GM19455 (cell line): ENCODE measurements around the gene RNF167.
"Not testable (repeated sequence)": the region's sequence is repeated elsewhere in the genome, so short reads cannot be mapped to it uniquely, and the experiment has no call there.

Source experiments
- ATAC-seq: cut with Tn5 transposase; IDR thresholded peaks from one replicate; pipeline ENCODE4 v1.9.1; 2021; ENCODE audit not compliant: unreplicated experiment

The RNF167 gene

GRCh38 chr17:4901648-4902344 is 38.3 kb upstream of the RNF167 start:
- ATAC-seq = no peak

DNA sequence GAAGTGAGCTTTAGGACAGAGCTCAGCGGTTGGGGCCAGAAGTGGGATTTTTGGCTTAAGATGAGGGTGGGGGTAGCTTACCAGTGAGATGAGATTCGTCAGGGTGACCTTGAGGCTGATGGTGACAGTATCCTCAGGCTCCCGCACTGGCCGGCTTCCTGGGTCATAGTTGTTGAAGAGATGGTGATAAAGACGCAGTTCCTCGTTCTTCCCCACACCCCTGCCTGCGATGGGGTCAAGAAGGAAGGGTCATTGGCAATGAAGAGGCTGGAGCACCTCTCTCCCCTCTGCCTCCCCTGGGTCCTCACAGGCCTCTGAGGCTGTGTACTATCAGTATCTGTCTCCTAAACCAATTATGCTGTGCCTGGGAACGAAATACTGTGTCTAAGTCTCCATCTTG is 37.5 kb upstream of the RNF167 start:
- no peak for ATAC-seq

- no peak for ATAC-seq
Observed at GRCh38 chr17:4903051-4903818, 36.8 kb upstream of the RNF167 start, which contains the start of gene CHRNE. Gene CHRNE, minus strand, starts transcription at chr17:4903098. Its CDS starts 35 bp downstream, at chr17:4903063.

DNA sequence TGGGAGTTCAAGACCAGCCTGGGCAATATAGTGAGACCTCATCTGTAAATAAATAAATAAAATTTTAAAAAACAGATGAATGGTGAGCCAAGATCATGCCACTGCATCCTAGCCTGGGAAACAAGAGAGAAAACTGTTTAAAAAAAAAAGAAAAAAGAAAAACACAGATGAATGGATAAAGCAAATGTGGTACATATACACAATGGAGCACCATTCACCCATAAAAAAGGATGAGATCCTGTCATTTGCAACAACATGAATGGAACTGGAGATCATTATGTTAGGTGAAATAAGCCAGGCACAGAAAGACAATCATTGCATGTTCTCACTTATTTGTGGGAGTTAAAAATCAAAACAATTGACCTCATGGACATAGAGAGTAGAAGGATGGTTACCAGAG is 33.4 kb upstream of the RNF167 start:
- not testable (repeated sequence) for ATAC-seq

DNA sequence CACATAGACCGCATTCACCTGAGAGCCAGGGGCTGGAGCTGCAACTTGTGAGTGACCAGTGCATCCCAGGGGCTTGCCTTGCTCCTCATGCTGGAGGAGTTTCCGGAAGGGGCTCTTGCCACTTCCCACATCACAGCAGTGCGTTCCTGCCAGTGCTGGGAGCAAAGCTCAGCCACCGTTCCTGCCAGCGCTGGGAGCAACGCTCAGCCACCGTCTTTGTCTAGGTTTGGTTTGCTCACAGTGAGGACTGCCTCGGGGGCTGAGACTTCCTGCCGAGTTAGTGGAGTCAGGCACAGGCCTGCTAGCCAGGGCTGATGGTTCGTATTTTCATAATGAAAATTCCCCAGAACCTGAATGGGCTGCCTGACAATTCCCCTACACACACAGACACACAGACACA is 31.8 kb upstream of the RNF167 start:
- no peak for ATAC-seq

GRCh38 chr17:4908711-4909496 is 31.2 kb upstream of the RNF167 start:
- ATAC-seq = no peak

DNA sequence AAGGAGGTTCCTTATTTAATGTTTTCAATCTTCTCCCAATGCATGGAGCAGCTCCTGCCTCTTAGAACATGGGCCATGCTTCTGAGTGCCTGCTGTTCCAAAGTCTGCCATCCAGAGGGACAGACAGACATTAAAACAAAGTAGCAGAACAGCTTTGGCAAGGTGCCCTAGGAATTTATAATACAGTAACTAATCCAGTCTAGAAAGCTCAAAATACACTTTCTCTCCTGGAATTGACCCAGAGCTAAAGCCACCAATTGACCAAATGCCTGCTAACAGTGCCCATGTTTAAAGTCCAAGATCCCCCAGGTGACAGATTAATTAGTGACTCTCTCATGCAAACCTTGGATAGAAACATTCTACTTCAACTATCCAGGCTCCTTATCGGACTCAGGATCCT is 26.1 kb upstream of the RNF167 start:
- ATAC-seq = no peak

DNA sequence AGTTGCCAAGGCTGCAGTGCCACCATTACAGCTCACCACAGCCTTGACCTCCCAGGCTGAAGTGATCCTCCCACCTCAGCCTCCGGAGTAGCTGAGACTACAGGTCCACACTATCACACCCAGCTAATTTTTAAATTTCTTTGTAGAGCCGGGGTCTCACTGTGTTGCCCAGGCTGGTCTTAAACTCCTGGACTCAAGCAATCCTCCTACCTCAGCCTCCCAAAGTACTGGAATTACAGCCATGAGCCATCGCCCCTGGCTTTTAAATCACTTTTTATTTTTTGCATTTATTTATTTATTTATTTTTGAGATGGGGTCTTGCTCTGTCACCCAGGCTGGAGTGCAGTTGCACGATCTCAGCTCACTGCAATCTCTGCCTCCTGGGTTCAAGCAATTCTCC is 25.5 kb upstream of the RNF167 start:
- ATAC-seq = not testable (repeated sequence)

GRCh38 chr17:4919511-4920047 is 20.5 kb upstream of the RNF167 start:
- no peak for ATAC-seq

DNA sequence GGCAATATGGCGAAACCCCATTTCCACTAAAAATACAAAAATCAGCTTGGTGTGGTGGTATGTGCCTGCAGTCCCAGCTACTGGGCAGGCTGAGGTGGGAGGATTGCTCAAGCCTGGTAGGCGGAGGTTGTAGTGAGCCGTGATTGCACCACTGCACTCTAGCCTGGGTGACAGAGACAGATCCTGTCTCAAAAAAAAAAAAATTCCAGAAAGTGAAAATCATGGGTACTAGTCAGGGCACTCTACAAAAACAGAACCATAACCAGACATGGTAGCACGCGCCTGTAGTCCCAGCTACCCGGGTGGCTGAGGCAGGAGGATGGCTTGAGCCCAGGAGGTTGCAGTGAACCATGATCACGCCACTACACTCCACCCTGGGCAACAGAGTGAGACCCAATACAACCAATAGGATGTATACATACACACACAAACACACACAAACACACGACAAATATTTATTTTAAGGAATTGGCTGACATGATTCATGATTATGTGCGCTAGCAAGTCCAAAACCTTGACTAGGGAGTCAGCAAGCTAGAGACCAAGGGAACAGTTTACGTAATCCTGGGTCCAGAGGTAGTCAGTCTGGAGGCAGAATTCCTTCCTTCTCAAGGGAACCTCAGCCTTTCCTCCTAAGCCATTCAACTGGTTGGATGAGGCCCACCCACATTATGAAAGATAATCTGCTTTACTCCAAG is 19.6 kb upstream of the RNF167 start:
- ATAC-seq = no peak

- ATAC-seq = no peak
Observed at GRCh38 chr17:4921320-4921719, 18.7 kb upstream of the RNF167 start.

- ATAC-seq = not testable (repeated sequence)
Observed at GRCh38 chr17:4926577-4927335, 13.3 kb upstream of the RNF167 start.

GRCh38 chr17:4928881-4929280 is 11.2 kb upstream of the RNF167 start:
- ATAC-seq = no peak

DNA sequence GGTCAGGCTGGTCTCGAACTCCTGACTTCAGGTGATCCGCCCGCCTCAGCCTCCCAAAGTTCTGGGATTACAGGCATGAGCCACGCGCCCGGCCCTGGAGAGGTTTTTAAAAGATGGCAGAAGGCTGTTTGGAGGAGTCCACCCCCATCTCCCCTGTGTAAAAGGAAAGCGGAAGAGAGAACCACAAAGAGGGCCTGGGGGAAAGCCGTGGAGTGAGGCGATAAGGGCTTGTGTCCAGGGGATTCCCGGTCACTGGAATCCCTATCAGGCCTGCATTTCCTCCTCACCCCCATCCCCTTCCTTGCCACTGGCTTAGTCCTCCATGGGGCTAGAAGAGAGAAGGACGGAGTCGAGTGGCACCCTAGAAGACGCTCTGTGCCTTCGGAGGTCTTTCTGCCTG is 8.1 kb upstream of the RNF167 start, which contains the start of gene GP1BA:
Gene GP1BA, plus strand, starts transcription at position 315 of the 400 bp plus-strand sequence. CDS start 328 bp downstream, outside the sequence.
- ATAC-seq = no peak

- ATAC-seq = no peak
Observed at GRCh38 chr17:4932756-4933155, 7.3 kb upstream of the RNF167 start.

- no peak for ATAC-seq
Observed at GRCh38 chr17:4933646-4934045, 6.4 kb upstream of the RNF167 start.

DNA sequence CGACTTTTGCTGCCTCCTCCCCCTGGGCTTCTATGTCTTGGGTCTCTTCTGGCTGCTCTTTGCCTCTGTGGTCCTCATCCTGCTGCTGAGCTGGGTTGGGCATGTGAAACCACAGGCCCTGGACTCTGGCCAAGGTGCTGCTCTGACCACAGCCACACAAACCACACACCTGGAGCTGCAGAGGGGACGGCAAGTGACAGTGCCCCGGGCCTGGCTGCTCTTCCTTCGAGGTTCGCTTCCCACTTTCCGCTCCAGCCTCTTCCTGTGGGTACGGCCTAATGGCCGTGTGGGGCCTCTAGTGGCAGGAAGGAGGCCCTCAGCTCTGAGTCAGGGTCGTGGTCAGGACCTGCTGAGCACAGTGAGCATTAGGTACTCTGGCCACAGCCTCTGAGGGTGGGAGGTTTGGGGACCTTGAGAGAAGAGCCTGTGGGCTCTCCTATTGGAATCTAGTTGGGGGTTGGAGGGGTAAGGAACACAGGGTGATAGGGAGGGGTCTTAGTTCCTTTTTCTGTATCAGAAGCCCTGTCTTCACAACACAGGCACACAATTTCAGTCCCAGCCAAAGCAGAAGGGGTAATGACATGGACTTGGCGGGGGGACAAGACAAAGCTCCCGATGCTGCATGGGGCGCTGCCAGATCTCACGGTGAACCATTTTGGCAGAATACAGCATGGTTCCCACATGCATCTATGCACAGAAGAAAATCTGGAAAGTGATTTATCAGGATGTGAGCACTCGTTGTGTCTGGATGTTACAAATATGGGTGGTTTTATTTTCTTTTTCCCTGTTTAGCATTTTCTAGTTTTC is 5.7 kb upstream of the RNF167 start:
- ATAC-seq = no peak

GRCh38 chr17:4935650-4936049 is 4.4 kb upstream of the RNF167 start:
- no peak for ATAC-seq

GRCh38 chr17:4936436-4936835 is 3.6 kb upstream of the RNF167 start:
- ATAC-seq = no peak
